Measurements from ENCODE around the gene ABI2.

The ABI2 gene

GRCh38 chr2:203354966-203355365 lies 26.8 kb downstream of the ABI2 start:
- Histone ChIP-seq H4K20me1 (ENCODE audit: insufficient read depth, low read length) (no peaks in the 10 kb centered on the region), H3K9ac (ENCODE audit: low read length) (no peak overlapping the region), H3K36me3 (ENCODE audit: insufficient read depth, low read length) (no peaks in the 10 kb centered on the region), H3K9me3 (ENCODE audit: low read length) (peaks cover 3% of the 10 kb centered on the region; the same call in 1 of the 2 replicates), H3F3A (ENCODE audit: insufficient read depth, low read length) (no peaks in the 10 kb centered on the region), H3K9me2 (ENCODE audit: low read depth, low read length) (no peaks in the 10 kb centered on the region), H3K27me3 (ENCODE audit: insufficient read depth, low read length) (no peaks in the 10 kb centered on the region), H3K79me2 (ENCODE audit: insufficient read depth, low read length) (no peaks in the 10 kb centered on the region), H3K4me2 (ENCODE audit: low read length) (no peak overlapping the region), H3K4me3 (ENCODE audit: low read depth, low read length, poor library complexity, severe bottlenecking) (no peak overlapping the region), H2AFZ (ENCODE audit: low read length) (no peak overlapping the region), H3K27ac (ENCODE audit: low read depth, low read length, poor library complexity, severe bottlenecking) (no peak overlapping the region), H3K4me1 (ENCODE audit: insufficient read depth, low read length, severe bottlenecking) (no peaks in the 10 kb centered on the region)
- TF ChIP-seq CTCF (IDR thresholded peaks at IDR 0.05; ENCODE audit: low read length) (no peak), EZH2 (IDR thresholded peaks at IDR 0.05; ENCODE audit: borderline replicate concordance, low read length) (no peak)

- H3F3A ChIP-seq (ENCODE audit: insufficient read depth, low read length) = no peaks in the 10 kb centered on the region
- H3K9me2 ChIP-seq (ENCODE audit: low read depth, low read length) = no peaks in the 10 kb centered on the region
- H3K4me1 ChIP-seq (ENCODE audit: insufficient read depth, low read length, severe bottlenecking) = peaks cover 13% of the 10 kb centered on the region
- no peak for TF ChIP-seq EZH2 (IDR thresholded peaks at IDR 0.05; ENCODE audit: borderline replicate concordance, low read length)
- TF ChIP-seq CTCF (IDR thresholded peaks at IDR 0.05; ENCODE audit: low read length) = no peak
- peaks cover 3% of the 10 kb centered on the region; the same call in 1 of the 2 replicates for H3K9me3 ChIP-seq (ENCODE audit: low read length)
- no peak overlapping the region for H3K4me3 ChIP-seq (ENCODE audit: low read depth, low read length, poor library complexity, severe bottlenecking)
- no peaks in the 10 kb centered on the region for H4K20me1 ChIP-seq (ENCODE audit: insufficient read depth, low read length)
- H3K4me2 ChIP-seq (ENCODE audit: low read length) = no peak overlapping the region
- no peak overlapping the region for H2AFZ ChIP-seq (ENCODE audit: low read length)
- no peak overlapping the region for H3K27ac ChIP-seq (ENCODE audit: low read depth, low read length, poor library complexity, severe bottlenecking)
- H3K9ac ChIP-seq (ENCODE audit: low read length) = no peak overlapping the region
- no peaks in the 10 kb centered on the region for H3K27me3 ChIP-seq (ENCODE audit: insufficient read depth, low read length)
- no peaks in the 10 kb centered on the region for H3K79me2 ChIP-seq (ENCODE audit: insufficient read depth, low read length)
- H3K36me3 ChIP-seq (ENCODE audit: insufficient read depth, low read length) = no peaks in the 10 kb centered on the region
Measured at GRCh38 chr2:203359450-203359849, 31.3 kb downstream of the ABI2 start.

GRCh38 chr2:203360833-203361430 lies 32.7 kb downstream of the ABI2 start:
- Histone ChIP-seq H3K9me2 (ENCODE audit: low read depth, low read length) (no peaks in the 10 kb centered on the region), H3K4me1 (ENCODE audit: insufficient read depth, low read length, severe bottlenecking) (peaks cover 13% of the 10 kb centered on the region), H3K9ac (ENCODE audit: low read length) (no peak overlapping the region), H3K9me3 (ENCODE audit: low read length) (peaks cover 3% of the 10 kb centered on the region; the same call in 1 of the 2 replicates), H2AFZ (ENCODE audit: low read length) (no peak overlapping the region), H3K36me3 (ENCODE audit: insufficient read depth, low read length) (no peaks in the 10 kb centered on the region), H3K4me2 (ENCODE audit: low read length) (no peak overlapping the region; the same call in 1 of the 2 replicates), H3K4me3 (ENCODE audit: low read depth, low read length, poor library complexity, severe bottlenecking) (no peak overlapping the region), H3K79me2 (ENCODE audit: insufficient read depth, low read length) (no peaks in the 10 kb centered on the region), H3K27me3 (ENCODE audit: insufficient read depth, low read length) (no peaks in the 10 kb centered on the region), H3F3A (ENCODE audit: insufficient read depth, low read length) (no peaks in the 10 kb centered on the region), H3K27ac (ENCODE audit: low read depth, low read length, poor library complexity, severe bottlenecking) (peak overlapping the region; percentile 52), H4K20me1 (ENCODE audit: insufficient read depth, low read length) (no peaks in the 10 kb centered on the region)
- no peak for TF ChIP-seq EZH2 (IDR thresholded peaks at IDR 0.05; ENCODE audit: borderline replicate concordance, low read length)
- TF ChIP-seq CTCF (IDR thresholded peaks at IDR 0.05; ENCODE audit: low read length) = no peak

Data from OCI-LY1 (cell line).